GM15510 (cell line): ENCODE data around the gene KRT35.

ENCODE experiments used
- POLR2A ChIP-seq: IDR thresholded peaks from 3 replicates; pipeline ENCODE4 v1.6.1; 2011; ENCODE audit warnings: borderline replicate concordance; ENCODE audit not compliant: insufficient read length; ENCODE audit errors: extremely low read depth

KRT35 gene

DNA sequence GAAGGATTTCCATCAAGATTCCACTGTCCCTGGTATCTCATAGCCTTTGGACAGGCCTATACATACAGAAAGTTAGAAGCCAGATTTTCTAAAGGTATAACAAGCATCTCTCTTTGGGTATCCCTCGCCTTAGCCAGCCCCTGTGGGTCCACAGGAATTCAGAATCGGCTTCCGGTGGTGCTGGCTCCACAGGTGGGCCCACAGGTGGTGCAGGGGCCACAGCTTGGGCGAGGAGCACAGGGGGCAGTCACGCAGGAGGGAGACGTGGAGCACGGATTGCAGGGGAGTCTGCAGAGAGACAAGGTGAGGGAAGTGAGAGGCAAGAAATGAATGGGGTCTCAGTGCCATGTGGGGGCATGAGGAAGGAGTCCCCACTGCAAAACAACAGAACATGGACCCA is 43.7 kb downstream of the KRT35 start:
- TF ChIP-seq POLR2A, result no peak

DNA sequence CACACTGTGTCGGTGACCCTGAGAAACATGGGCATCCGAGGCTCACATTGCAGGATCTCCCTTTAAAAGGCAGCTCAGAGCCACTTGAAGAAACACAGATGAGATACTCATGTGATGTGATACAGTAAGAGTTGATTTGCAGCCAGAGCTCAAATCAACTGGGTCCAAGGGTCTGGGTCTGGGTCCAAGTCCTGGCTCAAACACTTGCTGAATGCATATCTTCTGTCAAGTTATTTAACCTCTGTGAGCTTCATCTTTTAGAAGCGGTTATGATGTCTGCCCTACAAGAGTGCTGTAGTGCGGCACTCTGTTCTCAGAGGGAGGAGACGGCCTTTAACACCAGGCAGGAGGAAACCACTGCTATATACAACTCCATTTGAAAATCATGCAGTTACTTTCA is 46.5 kb downstream of the KRT35 start:
- no peak for TF ChIP-seq POLR2A

DNA sequence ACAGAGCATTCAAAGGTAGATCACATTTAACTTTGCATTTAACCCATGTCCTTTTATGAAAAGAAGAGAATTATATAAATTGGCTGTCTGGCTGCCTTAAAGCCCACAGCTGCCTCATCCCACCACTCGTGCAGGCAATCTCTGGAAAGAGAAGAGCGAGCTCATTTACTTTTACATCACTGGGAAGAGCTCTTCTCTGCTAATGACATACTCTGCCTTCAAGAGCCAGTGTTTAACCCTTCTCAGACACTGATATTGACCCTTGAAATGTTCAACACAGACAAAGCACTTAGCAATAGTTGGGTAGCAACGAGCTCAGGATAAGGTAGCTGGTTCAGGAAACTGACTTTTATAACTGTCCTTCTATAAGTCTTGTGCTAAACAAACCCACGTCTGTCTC is 46.9 kb downstream of the KRT35 start:
- TF ChIP-seq POLR2A, result no peak

- no peak for TF ChIP-seq POLR2A
Measured at GRCh38 chr17:41433586-41433985, 47.4 kb downstream of the KRT35 start.

DNA sequence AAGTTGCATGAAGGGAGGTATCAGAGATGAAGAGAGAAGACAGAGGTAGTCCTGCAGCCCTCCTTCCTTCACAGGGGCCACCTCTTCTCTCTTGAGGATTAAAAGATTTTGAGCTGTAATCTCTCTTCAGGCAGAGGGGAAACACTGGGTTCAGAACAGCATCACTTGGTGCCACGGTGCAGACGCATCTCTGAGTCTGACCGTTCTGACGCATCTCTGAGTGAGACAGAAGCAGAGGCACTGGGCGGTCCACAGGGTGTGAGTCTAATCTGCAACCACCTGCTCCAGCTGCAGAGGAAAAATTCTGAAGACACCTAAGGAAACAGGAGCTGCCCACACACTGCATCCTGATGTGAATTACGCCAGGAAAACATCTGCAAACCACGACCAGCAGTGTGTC is 51.3 kb downstream of the KRT35 start:
- no peak for TF ChIP-seq POLR2A

GRCh38 chr17:41428591-41429291 is 52.2 kb downstream of the KRT35 start:
- no peak for TF ChIP-seq POLR2A
